Medulla oblongata (tissue), 1 donor: ENCODE measurements around the gene RABGGTB.
"Not testable (repeated sequence)": the region's sequence is repeated elsewhere in the genome, so short reads cannot be mapped to it uniquely, and the experiment has no call there.

ENCODE experiments used
- DNase-seq: peaks from one replicate; pipeline ENCODE4 v3.0.0-alpha.2; 2015; ENCODE audit errors: extremely low spot score

RABGGTB gene

DNA sequence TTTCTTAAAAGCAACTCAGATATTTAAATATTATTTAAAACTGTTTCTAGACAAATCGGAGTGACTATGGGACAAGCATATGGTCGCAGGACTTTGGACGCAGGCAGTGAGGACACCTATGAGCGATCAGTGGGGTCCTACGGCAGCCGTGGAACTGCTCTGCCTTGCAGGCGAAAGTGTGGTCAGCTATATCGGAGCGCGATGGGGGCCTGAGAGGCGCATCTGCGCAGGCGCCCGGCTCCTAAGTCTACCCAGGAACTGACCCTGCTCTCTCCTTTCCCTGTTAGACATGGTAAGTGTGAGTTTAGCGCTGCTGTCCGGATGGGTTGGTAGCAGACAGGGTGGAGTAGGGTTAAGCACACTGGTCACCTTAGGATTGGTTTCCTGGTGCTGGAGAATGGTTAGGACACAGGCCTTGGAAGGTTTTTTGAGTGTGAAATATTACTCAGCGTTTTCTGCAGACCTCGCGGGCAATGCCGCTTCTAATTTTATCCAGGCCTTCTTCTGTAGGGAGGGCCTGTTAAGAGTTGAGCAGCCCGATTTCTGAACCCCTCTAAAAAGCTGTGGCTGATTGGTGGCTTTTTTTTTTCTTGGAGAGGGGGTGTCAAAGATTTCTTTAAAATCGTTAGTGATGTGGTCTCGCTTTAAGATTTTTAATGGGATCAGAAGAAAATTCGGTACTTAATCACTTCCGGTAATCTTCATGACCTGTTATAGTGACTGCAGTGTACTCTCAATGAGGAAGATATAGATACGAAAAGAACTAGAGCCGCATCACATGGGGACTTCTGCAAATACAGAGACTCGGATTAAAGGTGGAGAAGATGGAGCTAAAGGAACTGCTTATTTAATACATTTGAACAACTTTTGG, at the start of gene RABGGTB:
Gene RABGGTB, plus strand, starts transcription at position 274 of the 871 bp plus-strand sequence. Its CDS starts 16 bp downstream, at position 290.
- DNase-seq: peak; percentile 96

DNA sequence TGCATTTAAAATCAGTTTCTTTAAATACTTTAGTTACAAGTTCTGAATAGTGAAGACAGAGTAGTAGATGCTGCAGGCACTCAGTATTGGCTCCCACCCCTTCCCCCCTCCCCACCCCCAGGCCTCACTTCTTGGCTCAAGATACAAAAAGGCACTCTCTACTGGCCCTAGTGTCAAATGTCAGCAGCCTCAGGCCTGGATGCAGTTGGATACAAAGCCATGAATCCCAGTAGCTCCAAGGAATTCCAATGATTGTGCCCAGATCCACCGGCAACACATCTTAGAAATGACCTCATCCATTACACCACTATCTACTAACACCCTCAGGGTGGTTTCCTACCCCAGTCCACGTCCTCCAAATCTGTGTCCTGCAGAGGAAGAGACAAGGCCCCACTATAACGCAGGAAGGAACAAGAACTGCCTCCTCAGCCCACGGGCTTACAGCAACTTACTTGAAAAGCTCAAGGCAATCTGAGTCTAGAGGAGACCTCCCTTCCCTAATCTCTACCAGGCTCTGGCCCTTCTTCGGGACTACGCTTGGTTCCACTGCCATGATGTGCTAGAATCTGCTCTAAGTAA, 43.9 kb upstream of the RABGGTB start:
- no peak for DNase-seq

- DNase-seq: no peak
Measured at GRCh38 chr1:75745276-75745675, 40.8 kb upstream of the RABGGTB start.

- DNase-seq: not testable (repeated sequence)
Measured at GRCh38 chr1:75757210-75757609, 28.8 kb upstream of the RABGGTB start.

GRCh38 chr1:75758543-75758942, 27.5 kb upstream of the RABGGTB start:
- not testable (repeated sequence) for DNase-seq

GRCh38 chr1:75764057-75764655, 21.9 kb upstream of the RABGGTB start:
- no peak for DNase-seq

DNA sequence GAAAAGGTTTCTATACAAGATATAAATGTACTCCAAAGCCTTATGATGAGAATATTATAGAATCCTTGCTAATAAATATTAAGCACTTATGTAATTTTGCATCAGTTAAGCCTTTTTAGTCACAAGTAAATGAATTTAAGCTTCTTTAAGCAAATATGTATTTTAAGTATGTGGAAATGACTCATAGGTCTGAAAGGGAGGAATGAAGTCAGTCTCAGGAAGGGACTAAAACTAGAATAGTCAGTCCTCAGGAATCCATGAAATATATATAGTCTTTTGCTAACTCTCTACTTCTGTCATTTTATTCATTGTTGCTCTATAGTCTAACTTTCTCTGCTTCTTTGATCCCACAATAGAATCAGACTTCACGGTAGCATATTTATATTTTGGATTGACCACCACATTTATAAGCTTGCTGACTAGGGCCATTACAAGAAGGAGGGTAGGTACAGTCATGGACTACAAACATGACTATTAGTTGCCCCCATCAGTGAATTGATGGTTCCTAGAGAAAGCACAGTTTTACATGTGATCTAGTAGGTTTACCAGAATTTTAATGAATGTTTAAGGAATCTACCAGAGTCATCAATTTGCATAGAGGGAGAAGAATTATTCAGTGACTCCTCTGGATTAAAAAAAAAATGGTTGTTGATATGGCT, 20.2 kb upstream of the RABGGTB start:
- DNase-seq: no peak

DNA sequence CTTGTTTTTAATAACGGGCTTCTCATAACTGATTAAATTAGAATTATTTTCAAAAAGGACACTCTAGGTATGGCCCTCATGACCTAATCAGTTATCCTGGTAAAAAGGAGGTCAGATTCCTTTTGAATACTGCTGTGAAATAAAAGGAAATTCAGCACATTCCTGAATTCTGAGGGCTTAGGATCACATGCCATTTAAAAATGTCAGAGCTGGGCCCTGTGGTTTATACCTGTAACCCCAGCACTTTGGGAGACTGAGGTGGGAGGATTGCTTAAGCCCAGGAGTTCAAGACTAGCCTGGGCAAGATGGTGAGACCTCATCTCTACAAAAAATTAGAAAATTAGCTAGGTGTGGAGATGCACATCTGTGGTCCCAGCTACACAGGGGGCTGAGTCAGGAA, 18.0 kb upstream of the RABGGTB start:
- no peak for DNase-seq

- no peak for DNase-seq
Measured at GRCh38 chr1:75770761-75771160, 15.3 kb upstream of the RABGGTB start.

- no peak for DNase-seq
Measured at GRCh38 chr1:75771978-75772377, 14.1 kb upstream of the RABGGTB start.

DNA sequence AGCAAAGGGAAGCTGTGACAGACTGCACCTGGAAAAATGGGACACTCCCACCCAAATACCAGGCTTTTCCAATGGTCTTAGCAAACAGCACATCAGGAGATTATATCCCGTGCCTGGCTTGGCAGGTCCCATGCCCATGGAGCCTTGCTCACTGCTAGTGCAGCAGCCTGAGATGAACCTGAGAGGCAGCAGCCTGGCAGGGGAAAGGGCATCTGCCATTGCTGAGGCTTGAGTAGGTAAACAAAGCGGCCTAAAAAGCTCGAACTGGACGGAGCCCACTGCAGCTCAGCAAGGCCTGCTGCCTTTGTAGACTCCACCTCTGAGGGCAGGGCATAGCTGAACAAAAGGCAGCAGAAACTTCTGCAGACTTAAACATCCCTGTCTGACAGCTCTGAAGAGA, 8.2 kb upstream of the RABGGTB start:
- not testable (repeated sequence) for DNase-seq

GRCh38 chr1:75778694-75779093, 7.4 kb upstream of the RABGGTB start:
- DNase-seq: not testable (repeated sequence)

DNA sequence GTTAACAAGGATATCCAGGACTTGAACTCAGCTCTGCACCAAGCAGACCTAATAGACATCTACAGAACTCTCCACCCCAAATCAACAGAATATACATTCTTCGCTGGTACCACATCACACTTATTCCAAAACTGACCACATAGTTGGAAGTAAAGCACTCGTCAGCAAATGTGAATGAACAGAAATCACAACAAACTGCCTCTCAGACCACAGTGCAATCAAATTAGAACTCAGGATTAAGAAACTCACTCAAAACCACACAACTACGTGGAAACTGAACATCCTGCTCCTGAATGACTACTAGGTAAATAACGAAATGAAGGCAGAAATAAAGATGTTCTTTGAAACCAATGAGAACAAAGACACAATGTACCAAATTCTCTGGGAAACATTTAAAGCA, 5.9 kb upstream of the RABGGTB start:
- DNase-seq: not testable (repeated sequence)

DNA sequence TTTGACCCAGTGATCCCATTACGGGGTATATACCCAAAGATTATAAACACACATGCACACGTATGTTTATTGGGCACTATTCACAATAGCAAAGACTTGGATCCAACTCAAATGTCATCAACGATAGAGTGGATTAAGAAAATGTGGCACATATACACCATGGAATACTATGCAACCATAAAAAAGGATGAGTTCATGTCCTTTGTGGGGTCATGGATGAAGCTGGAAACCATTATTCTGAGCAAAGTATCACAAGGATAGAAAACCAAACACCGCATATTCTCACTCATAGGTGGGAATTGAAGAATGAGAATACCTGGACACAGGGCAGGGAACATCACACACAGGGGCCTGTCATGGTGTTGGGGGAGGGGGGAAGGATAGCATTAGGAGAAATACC, 2.1 kb upstream of the RABGGTB start:
- not testable (repeated sequence) for DNase-seq

DNA sequence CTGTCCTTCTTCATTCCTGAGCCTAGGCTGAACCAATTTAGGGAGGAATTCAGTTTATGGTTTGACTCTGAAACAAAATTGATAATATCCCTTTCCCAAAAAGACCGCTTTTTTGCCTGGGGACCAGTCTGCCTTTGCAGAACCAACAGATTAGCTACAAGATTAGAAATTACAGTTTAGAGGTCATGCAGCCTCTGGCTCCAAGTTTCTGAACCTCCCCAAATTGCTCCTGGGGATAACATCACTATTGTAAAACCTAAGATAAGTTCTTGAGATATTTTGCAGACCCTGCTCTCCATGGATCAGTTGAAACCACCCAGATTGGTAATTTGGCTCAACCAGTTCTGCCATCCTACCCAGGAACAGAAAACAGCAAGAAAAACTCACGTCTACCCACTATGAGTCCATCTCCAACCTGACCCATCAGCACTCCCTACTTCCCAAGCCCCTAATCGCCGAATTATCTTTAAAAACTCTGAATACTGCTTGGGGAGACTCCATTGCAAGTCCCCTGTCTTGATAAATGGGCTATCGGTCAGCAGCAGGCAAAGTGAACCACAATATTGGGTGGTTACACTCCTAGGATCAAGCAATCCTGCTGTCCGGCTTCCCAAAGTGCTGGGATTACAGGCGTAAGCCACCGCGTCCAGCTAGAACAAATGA, 605 bp upstream of the RABGGTB start:
- DNase-seq: no peak

- no peak for DNase-seq
Measured at GRCh38 chr1:75786901-75787493, 941 bp downstream of the RABGGTB start.

DNA sequence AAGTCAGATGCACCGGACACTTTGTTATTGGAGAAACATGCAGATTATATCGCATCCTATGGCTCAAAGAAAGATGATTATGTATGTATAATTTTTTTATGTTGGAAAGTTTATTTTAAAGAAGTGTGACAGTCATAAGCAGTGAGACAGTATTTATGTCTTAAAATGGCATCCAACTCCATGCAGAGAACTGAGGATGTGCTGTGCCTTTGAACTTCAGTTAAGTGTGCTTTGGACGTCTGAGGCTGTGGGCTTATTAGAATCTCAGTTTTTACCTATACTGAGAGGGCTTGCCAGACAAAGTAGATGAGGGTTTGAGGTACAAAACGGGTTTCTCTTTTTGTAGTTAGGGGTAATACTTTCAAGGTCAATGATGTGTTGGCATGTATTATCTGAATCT, 1.5 kb downstream of the RABGGTB start:
- DNase-seq: no peak

GRCh38 chr1:75789988-75790387, 3.9 kb downstream of the RABGGTB start:
- DNase-seq: no peak

DNA sequence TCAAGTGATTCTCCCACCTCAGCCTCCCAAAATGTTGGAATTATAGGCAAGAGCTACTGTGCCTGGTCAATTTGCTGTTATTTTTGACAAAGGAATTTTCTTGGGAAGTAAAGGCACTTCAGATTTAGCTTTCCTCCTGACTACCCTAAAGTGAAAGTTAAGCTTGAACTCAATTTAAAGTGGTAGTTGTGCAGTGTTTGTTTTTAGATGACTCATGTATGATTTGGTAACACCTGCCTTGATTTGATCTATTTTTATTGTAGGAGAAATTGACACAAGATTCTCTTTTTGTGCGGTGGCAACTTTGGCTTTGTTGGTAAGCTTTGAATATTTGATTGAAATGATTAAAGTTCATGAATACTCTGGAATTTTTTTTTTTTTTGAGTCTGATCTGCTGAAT, 5.0 kb downstream of the RABGGTB start:
- no peak for DNase-seq

GRCh38 chr1:75792091-75792490, 6.0 kb downstream of the RABGGTB start:
- no peak for DNase-seq

DNA sequence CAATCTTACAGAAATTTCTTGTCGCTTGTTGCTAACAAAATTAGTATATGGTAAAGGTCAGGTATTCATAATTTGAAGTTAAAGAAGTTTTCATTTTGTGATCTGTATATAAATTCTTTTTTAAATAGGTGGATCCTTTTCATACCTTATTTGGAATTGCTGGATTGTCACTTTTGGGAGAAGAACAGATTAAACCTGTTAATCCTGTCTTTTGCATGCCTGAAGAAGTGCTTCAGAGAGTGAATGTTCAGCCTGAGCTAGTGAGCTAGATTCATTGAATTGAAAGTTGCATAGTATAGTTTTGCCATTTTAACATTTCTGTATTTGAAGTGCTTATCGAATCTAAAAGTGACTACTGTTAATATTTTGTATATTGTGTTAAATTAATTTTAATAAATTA, 8.3 kb downstream of the RABGGTB start:
- no peak for DNase-seq
